Hepatocyte (in vitro differentiated cells): ENCODE data around the gene RCVRN.

Experiments used
- CTCF ChIP-seq: fragments of 200-600 bp; sonication (generic); IDR thresholded peaks from 2 replicates; pipeline ENCODE4 v1.5.1; 2016; ENCODE audit warnings: antibody characterized with exemption, mild to moderate bottlenecking; ENCODE audit not compliant: poor library complexity
- EZH2 ChIP-seq: fragments of 200-600 bp; sonication (generic); IDR thresholded peaks from 2 replicates; pipeline ENCODE4 v1.6.1; 2016; ENCODE audit warnings: antibody characterized with exemption, mild to moderate bottlenecking, borderline replicate concordance
- EZH2phosphoT487 ChIP-seq: fragments of 200-600 bp; sonication (generic); IDR thresholded peaks from one replicate; pipeline ENCODE4 v1.6.1; 2018; ENCODE audit warnings: antibody characterized with exemption, mild to moderate bottlenecking, low read depth, moderate library complexity; ENCODE audit not compliant: unreplicated experiment, severe bottlenecking

GRCh38 chr17:9850151-9850550 lies 54.9 kb downstream of the RCVRN start:
- TF ChIP-seq CTCF: no peak
- TF ChIP-seq EZH2phosphoT487: no peak
- no peak for TF ChIP-seq EZH2
